Activated CD4-positive, alpha-beta memory T cell treated with anti-CD3 and anti-CD28 coated beads, Interleukin-2, amount 10 ng/mL, durations not matched to agents 7 days and 5 days (primary cell): ENCODE data around the gene TP53. TPM values are rescaled to one million over a fixed set of nuclear protein-coding genes. Genes with fewer than 3 reads are reported as not detected.

ENCODE experiments used
- CTCF ChIA-PET: fragments of 350-600 bp; sonication (Branson Sonifier 250); formaldehyde crosslinking; loops from one replicate; lab custom pipeline; 2021; ENCODE audit warnings: antibody characterized with exemption, inconsistent platforms; lab: Charles Lee
- POLR2A ChIA-PET: fragments of 350-600 bp; sonication (Branson Sonifier 250); formaldehyde crosslinking; loops from one replicate; lab custom pipeline; 2021; ENCODE audit warnings: antibody characterized with exemption; lab: Charles Lee
- DNase-seq: peaks from one replicate; pipeline ENCODE4 v3.0.0-alpha.2; 2020
- H3K27ac Mint-ChIP-seq: one replicate; pipeline ENCODE4 v1.8.0; 2021; ENCODE audit warnings: mild to moderate bottlenecking, mixed read lengths
- H3K27me3 Mint-ChIP-seq: one replicate; pipeline ENCODE4 v1.8.0; 2021; ENCODE audit warnings: mixed read lengths
- H3K36me3 Mint-ChIP-seq: one replicate; pipeline ENCODE4 v1.8.0; 2021; ENCODE audit warnings: low read depth, mixed read lengths
- H3K4me1 Mint-ChIP-seq: one replicate; pipeline ENCODE4 v1.8.0; 2021; ENCODE audit warnings: mixed read lengths
- H3K4me3 Mint-ChIP-seq: one replicate; pipeline ENCODE4 v1.8.0; 2021; ENCODE audit warnings: mild to moderate bottlenecking, mixed read lengths
- H3K9me3 Mint-ChIP-seq: one replicate; pipeline ENCODE4 v1.8.0; 2021; ENCODE audit warnings: mixed read lengths
- total RNA-seq, 2 experiments: library from RNA; stranded (reverse); gene quantifications; one replicate each; pipeline ENCODE4 v1.2.3, GENCODE V29; 2021

TP53 gene
- total RNA-seq, 2 experiments from 2014 or later, result 123 TPM

- Mint-ChIP-seq H3K27ac (no peak overlapping the region), H3K4me3 (no peak overlapping the region), H3K9me3 (no peaks in the 10 kb centered on the region), H3K4me1 (peaks cover 40% of the 10 kb centered on the region), H3K36me3 (no peaks in the 10 kb centered on the region), H3K27me3 (peaks cover 70% of the 10 kb centered on the region)
- CTCF ChIA-PET, result interaction anchor here (0.7 to 1.9 kb wide), 4 partner anchors 9 to 30 kb away, joined by 3 to 8 read pairs (median 4); partner anchors contain the start of genes TP53 and WRAP53
- POLR2A ChIA-PET, result interaction anchor here (2.1 kb wide), 1 partner anchor 28 kb away, joined by 10 read pairs; the partner anchor contains the start of gene TP53
- DNase-seq, result no peak
Measured at GRCh38 chr17:7714721-7715594, 27.7 kb upstream of the TP53 start.

GRCh38 chr17:7713782-7714181, 26.5 kb upstream of the TP53 start:
- no peaks in the 10 kb centered on the region for H3K9me3 Mint-ChIP-seq
- peaks cover 42% of the 10 kb centered on the region for H3K4me1 Mint-ChIP-seq
- no peak overlapping the region for H3K4me3 Mint-ChIP-seq
- ChIA-PET POLR2A (interaction anchor here (2.1 kb wide), 1 partner anchor 27 kb away, joined by 10 read pairs; the partner anchor contains the start of gene TP53), CTCF (interaction anchor here (0.6 to 1.9 kb wide), 4 partner anchors 11 to 82 kb away, joined by 3 to 8 read pairs (median 4); partner anchors contain the start of genes TP53 and WRAP53)
- H3K27me3 Mint-ChIP-seq, result peaks cover 60% of the 10 kb centered on the region
- no peak for DNase-seq
- H3K36me3 Mint-ChIP-seq, result no peaks in the 10 kb centered on the region
- no peak overlapping the region for H3K27ac Mint-ChIP-seq

- DNase-seq, result no peak
- H3K4me1 Mint-ChIP-seq, result peaks cover 28% of the 10 kb centered on the region
- H3K27ac Mint-ChIP-seq, result no peak overlapping the region
- no peak overlapping the region for H3K4me3 Mint-ChIP-seq
- peaks cover 53% of the 10 kb centered on the region for H3K27me3 Mint-ChIP-seq
- POLR2A ChIA-PET, result no interaction called here
- H3K9me3 Mint-ChIP-seq, result no peaks in the 10 kb centered on the region
- CTCF ChIA-PET, result no interaction called here
- no peaks in the 10 kb centered on the region for H3K36me3 Mint-ChIP-seq
Measured at GRCh38 chr17:7712111-7712771, 25.0 kb upstream of the TP53 start.

- DNase-seq, result no peak
- no peaks in the 10 kb centered on the region for H3K36me3 Mint-ChIP-seq
- H3K4me1 Mint-ChIP-seq, result peaks cover 20% of the 10 kb centered on the region
- peaks cover 55% of the 10 kb centered on the region for H3K27me3 Mint-ChIP-seq
- H3K9me3 Mint-ChIP-seq, result no peaks in the 10 kb centered on the region
- no peak overlapping the region for H3K4me3 Mint-ChIP-seq
- no peak overlapping the region for H3K27ac Mint-ChIP-seq
- CTCF ChIA-PET, result interaction anchor here (0.6 to 0.9 kb wide), 3 partner anchors 10 to 355 kb away, joined by 3 read pairs; no protein-coding TSS in a partner anchor
- POLR2A ChIA-PET, result no interaction called here
Measured at GRCh38 chr17:7711051-7711755, 23.9 kb upstream of the TP53 start.

- Mint-ChIP-seq H3K4me3 (no peak overlapping the region), H3K9me3 (no peaks in the 10 kb centered on the region), H3K27me3 (peaks cover 53% of the 10 kb centered on the region), H3K4me1 (peaks cover 24% of the 10 kb centered on the region), H3K36me3 (no peaks in the 10 kb centered on the region), H3K27ac (no peak overlapping the region)
- CTCF ChIA-PET, result interaction anchor here (0.9 kb wide), 1 partner anchor 10 kb away, joined by 3 read pairs; no protein-coding TSS in a partner anchor
- POLR2A ChIA-PET, result no interaction called here
- no peak for DNase-seq
Measured at GRCh38 chr17:7710301-7710700, 23.0 kb upstream of the TP53 start.

GRCh38 chr17:7709031-7709430, 21.7 kb upstream of the TP53 start:
- Mint-ChIP-seq H3K9me3 (no peaks in the 10 kb centered on the region), H3K36me3 (no peaks in the 10 kb centered on the region), H3K4me1 (peaks cover 31% of the 10 kb centered on the region), H3K4me3 (no peak overlapping the region), H3K27ac (no peak overlapping the region), H3K27me3 (peaks cover 52% of the 10 kb centered on the region)
- CTCF ChIA-PET, result no interaction called here
- POLR2A ChIA-PET, result no interaction called here
- DNase-seq, result no peak

GRCh38 chr17:7707858-7708750, 20.8 kb upstream of the TP53 start:
- H3K27me3 Mint-ChIP-seq, result peaks cover 49% of the 10 kb centered on the region
- DNase-seq, result no peak
- peaks cover under 1% of the 10 kb centered on the region for H3K36me3 Mint-ChIP-seq
- peaks cover 27% of the 10 kb centered on the region for H3K4me1 Mint-ChIP-seq
- ChIA-PET CTCF (interaction anchor here (1.9 kb wide), 1 partner anchor 20 kb away, joined by 7 read pairs; the partner anchor contains the start of gene WRAP53), POLR2A (interaction anchor here (5.1 kb wide), 1 partner anchor 21 kb away, joined by 32 read pairs; the partner anchor contains the start of genes TP53 and WRAP53)
- H3K9me3 Mint-ChIP-seq, result no peaks in the 10 kb centered on the region
- H3K27ac Mint-ChIP-seq, result no peak overlapping the region
- H3K4me3 Mint-ChIP-seq, result no peak overlapping the region

GRCh38 chr17:7707446-7707845, 20.2 kb upstream of the TP53 start:
- H3K9me3 Mint-ChIP-seq, result no peaks in the 10 kb centered on the region
- no peak for DNase-seq
- no peak overlapping the region for H3K4me3 Mint-ChIP-seq
- H3K27me3 Mint-ChIP-seq, result peaks cover 43% of the 10 kb centered on the region
- no peak overlapping the region for H3K27ac Mint-ChIP-seq
- peaks cover 27% of the 10 kb centered on the region for H3K4me1 Mint-ChIP-seq
- CTCF ChIA-PET, result interaction anchor here (1.9 kb wide), 1 partner anchor 19 kb away, joined by 7 read pairs; the partner anchor contains the start of gene WRAP53
- POLR2A ChIA-PET, result interaction anchor here (5.1 kb wide), 1 partner anchor 20 kb away, joined by 32 read pairs; the partner anchor contains the start of genes TP53 and WRAP53
- peaks cover 4% of the 10 kb centered on the region for H3K36me3 Mint-ChIP-seq

- Mint-ChIP-seq H3K27me3 (peaks cover 40% of the 10 kb centered on the region), H3K27ac (no peak overlapping the region), H3K36me3 (peaks cover 4% of the 10 kb centered on the region), H3K4me3 (no peak overlapping the region), H3K9me3 (no peaks in the 10 kb centered on the region), H3K4me1 (peaks cover 27% of the 10 kb centered on the region)
- no peak for DNase-seq
- ChIA-PET CTCF (interaction anchor here (0.7 to 1.9 kb wide), 2 partner anchors 19 to 74 kb away, joined by 3 to 7 read pairs; partner anchors contain the start of gene WRAP53), POLR2A (interaction anchor here (5.1 kb wide), 1 partner anchor 20 kb away, joined by 32 read pairs; the partner anchor contains the start of genes TP53 and WRAP53)
Measured at GRCh38 chr17:7706631-7707354, 19.5 kb upstream of the TP53 start.

- Mint-ChIP-seq H3K36me3 (peaks cover 9% of the 10 kb centered on the region), H3K4me1 (peaks cover 19% of the 10 kb centered on the region), H3K27ac (no peak overlapping the region), H3K27me3 (peaks cover 35% of the 10 kb centered on the region), H3K4me3 (no peak overlapping the region), H3K9me3 (no peaks in the 10 kb centered on the region)
- POLR2A ChIA-PET, result interaction anchor here (5.1 kb wide), 1 partner anchor 18 kb away, joined by 32 read pairs; the partner anchor contains the start of genes TP53 and WRAP53
- DNase-seq, result no peak
- CTCF ChIA-PET, result interaction anchor here (1.9 kb wide), 1 partner anchor 18 kb away, joined by 7 read pairs; the partner anchor contains the start of gene WRAP53
Measured at GRCh38 chr17:7705269-7706255, 18.3 kb upstream of the TP53 start.
